SH-SY5Y (cell line): ENCODE data around the gene PDIA5.

Source experiments
- GATA2 ChIP-seq: IDR thresholded peaks from 2 replicates; pipeline ENCODE4 v1.6.1; 2011; ENCODE audit warnings: mild to moderate bottlenecking, low read depth, low read length
- GATA3 ChIP-seq: IDR thresholded peaks from 2 replicates; pipeline ENCODE4 v1.6.1; 2011; ENCODE audit warnings: low read depth, mild to moderate bottlenecking, low read length, moderate library complexity

DNA sequence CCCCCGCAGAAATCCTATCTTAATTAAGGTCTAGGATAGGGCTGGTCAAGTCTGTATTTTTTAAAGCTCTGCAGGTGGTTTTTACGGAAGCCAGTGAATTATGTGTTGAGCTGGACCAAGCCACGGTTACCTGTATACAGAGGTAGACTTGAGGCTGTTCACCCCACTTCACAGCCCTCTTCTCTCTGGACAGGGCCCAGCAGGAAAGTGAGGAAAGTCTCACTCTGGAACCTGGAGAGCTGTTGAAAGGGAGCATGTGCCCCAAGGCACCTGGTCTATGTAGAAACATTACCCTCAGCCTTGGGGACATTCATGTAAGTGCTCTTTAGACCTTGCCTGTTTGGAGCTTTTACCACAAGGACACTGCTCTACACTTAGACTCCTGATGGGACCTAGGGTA is 46.1 kb upstream of the PDIA5 start:
- TF ChIP-seq GATA2 (no peak), GATA3 (no peak)
